Activated naive CD4-positive, alpha-beta T cell (primary cell): Measurements from ENCODE around the gene SMG5.

Source experiments
- DNase-seq, 4 experiments: peaks; one replicate each; lab custom pipeline; 2025; lab: John Stamatoyannopoulos, UW

SMG5 gene

GRCh38 chr1:156212130-156212529, 70.5 kb downstream of the SMG5 start:
- no peak for DNase-seq

- DNase-seq: no peak
These were observed 71.4 kb downstream of the SMG5 start for GRCh38 chr1:156211243-156211642.

- DNase-seq: no peak
These were observed 77.9 kb downstream of the SMG5 start for GRCh38 chr1:156204686-156205085.

GRCh38 chr1:156203331-156203730, 79.3 kb downstream of the SMG5 start:
- DNase-seq: no peak

GRCh38 chr1:156200044-156200443, 82.6 kb downstream of the SMG5 start:
- DNase-seq: no peak
